ENCODE results near the gene SCYL3.
"Not testable (repeated sequence)": the region's sequence is repeated elsewhere in the genome, so short reads cannot be mapped to it uniquely, and the experiment has no call there.

Gene SCYL3

GRCh38 chr1:169893645-169894423, at the start of gene SCYL3:
Gene SCYL3 (minus strand): TSS chr1:169893896. CDS start chr1:169888840, 5,056 bp downstream.
- peak; percentile 84 for DNase-seq

GRCh38 chr1:169941982-169942830, 48.5 kb upstream of the SCYL3 start:
- no peak for DNase-seq

- no peak for DNase-seq
These were observed 40.5 kb upstream of the SCYL3 start for GRCh38 chr1:169933984-169934725.

- no peak for DNase-seq
These were observed 38.1 kb upstream of the SCYL3 start for GRCh38 chr1:169931795-169932231.

GRCh38 chr1:169929210-169929526, 35.5 kb upstream of the SCYL3 start:
- DNase-seq = no peak

GRCh38 chr1:169928438-169929209, 34.9 kb upstream of the SCYL3 start:
- no peak for DNase-seq

GRCh38 chr1:169925505-169926482, 32.1 kb upstream of the SCYL3 start:
- no peak for DNase-seq

- no peak for DNase-seq
These were observed 31.1 kb upstream of the SCYL3 start for GRCh38 chr1:169924829-169925228.

GRCh38 chr1:169924063-169924462, 30.4 kb upstream of the SCYL3 start:
- no peak for DNase-seq

- DNase-seq = no peak
These were observed 27.4 kb upstream of the SCYL3 start for GRCh38 chr1:169921080-169921479.

GRCh38 chr1:169918927-169919326, 25.2 kb upstream of the SCYL3 start:
- no peak for DNase-seq

GRCh38 chr1:169918220-169918619, 24.5 kb upstream of the SCYL3 start:
- not testable (repeated sequence) for DNase-seq

GRCh38 chr1:169915150-169915549, 21.5 kb upstream of the SCYL3 start:
- DNase-seq = no peak

- no peak for DNase-seq
These were observed 20.8 kb upstream of the SCYL3 start for GRCh38 chr1:169914531-169914930.

- DNase-seq = no peak
These were observed 15.8 kb upstream of the SCYL3 start for GRCh38 chr1:169909499-169909898.

GRCh38 chr1:169906938-169907337, 13.2 kb upstream of the SCYL3 start:
- no peak for DNase-seq

- DNase-seq = no peak
These were observed 11.1 kb upstream of the SCYL3 start for GRCh38 chr1:169904834-169905233.

GRCh38 chr1:169902751-169903150, 9.1 kb upstream of the SCYL3 start:
- no peak for DNase-seq

GRCh38 chr1:169901115-169901514, 7.4 kb upstream of the SCYL3 start:
- DNase-seq = no peak

- DNase-seq = no peak
These were observed 6.9 kb upstream of the SCYL3 start for GRCh38 chr1:169900571-169900970.

- no peak for DNase-seq
These were observed 6.0 kb upstream of the SCYL3 start for GRCh38 chr1:169899519-169900217.
